Measurements from ENCODE around the gene REXO1.
"Not testable (repeated sequence)": the region's sequence is repeated elsewhere in the genome, so short reads cannot be mapped to it uniquely, and the experiment has no call there.

The REXO1 gene

DNA sequence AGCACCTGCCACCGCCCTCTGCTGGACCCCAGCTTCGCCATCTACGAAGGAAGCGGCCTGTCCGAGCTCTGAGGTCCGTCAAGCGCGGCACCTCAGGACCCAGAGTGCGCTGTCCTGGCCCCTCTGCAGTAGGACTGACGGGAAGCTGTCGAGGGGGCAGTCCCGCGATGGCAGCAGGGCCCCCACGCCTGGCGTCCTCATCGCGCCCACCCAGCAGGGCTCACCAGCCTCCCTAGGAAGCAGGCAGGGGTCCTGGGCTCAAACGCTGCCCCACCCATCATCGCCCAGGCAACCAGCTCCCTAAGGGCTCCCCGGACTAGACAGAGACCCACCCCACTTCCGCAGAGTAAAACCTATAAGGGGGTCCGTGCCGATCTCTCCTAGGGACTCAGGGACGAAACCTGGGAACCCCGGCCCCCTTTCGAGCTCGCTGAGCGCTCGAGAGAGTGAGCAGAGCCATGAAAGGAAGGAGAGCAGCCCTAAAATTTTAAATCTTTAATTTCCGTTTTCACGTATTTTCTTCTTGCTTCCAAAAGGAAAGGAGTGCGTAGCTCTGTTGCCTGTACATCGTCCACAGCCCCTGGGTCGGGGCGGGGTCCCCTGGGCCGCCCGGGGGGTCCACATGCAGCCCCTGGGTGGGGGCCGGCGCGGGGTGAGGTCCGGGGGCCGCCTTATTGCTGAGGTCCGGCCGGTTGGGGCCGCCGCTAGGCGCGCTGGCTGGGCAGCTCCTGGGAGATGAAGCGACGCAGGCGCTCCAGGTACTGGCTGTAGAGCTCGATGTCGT, 28.4 kb upstream of the REXO1 start:
- DNase-seq (ENCODE audit: low read depth): not testable (repeated sequence)

DNA sequence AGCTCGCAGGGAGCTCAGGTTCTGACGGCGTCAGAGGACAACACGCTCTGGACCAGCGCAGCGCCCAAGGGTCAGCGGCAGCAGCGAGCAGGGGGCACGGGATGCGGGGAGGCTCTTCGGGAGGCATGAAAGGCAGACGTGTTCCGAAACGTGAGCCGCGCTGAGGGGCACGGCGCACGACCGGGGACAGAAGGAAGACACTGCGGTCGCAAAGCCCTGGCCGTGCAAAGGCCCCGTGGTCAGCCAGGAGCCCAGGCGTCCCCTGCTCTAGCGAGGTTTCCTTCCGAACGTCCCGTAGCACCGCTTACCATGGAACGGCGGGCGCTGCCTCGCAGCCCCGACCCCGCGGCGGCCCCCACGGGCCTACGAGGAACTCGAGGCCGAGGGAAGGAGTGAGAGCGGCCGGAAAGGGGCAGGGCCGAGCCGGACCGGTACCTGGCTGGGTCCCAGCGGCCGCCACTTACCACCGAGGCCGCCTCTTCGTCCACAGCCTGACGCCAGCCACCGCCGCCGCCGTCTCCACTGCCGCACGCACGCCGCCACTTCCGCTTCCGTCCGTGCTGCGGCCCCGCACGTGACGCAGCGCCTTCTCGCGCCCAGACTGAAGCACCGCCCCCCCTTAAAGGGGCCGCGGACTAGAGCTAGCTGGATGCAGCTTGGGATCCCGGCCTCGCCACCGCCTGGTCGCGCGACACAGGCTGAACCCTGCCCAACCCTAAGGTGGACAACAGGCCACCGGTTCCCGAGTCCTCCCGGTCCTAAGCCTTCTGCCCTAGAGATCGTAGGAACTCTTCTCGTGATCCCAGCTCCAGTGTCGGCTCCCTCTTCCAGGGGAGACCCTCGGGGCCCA, 27.6 kb upstream of the REXO1 start:
- peak; percentile 63 for DNase-seq (ENCODE audit: low read depth)

DNA sequence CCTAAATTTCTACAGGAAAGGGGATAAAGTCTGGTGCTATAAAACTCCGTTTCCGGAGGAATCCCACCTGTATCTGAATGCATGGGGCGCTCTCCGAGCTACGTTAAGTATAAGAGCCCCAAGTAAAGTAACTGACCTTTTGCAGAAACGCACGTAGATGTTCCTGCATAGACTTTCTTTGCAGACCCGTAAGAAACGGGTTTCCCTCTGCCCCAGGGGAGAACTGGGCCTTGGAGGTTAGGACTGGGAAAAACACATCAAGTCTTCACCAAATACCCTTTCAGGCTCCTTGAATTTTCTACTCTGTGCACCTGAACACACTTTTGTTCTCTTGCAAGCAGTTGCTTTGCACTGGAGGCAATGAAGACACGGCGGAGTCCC, 27.0 kb upstream of the REXO1 start:
- not testable (repeated sequence) for DNase-seq (ENCODE audit: low read depth)

DNA sequence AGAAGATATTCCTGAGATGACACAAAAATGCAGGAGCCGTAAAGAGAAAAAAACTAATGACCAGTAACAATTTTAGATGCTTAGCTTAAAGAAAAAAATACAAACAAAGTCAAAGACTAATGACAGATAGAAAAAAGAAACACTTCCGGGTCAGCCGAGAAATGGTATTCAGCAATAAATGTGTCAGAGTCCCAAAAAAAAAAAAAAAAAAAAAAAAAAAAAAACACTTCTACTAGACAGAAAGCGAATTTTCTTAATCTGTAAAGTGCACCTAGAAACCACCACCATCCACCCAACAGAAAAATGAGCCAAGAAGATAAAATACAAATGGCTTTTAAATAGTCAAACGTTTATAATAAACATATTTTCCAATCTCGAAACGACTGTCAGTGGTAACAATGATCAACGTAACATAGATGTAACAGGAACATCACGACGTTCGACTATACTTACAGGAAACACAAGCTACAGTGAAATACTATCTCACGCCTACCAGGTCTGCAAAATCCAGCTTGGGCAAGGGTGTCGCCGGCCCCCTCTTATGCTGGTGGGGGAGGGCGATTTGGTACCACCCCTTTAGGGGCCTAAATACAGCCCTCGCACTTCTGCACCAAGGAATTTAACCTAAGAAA, 26.4 kb upstream of the REXO1 start:
- DNase-seq (ENCODE audit: low read depth): no peak

DNA sequence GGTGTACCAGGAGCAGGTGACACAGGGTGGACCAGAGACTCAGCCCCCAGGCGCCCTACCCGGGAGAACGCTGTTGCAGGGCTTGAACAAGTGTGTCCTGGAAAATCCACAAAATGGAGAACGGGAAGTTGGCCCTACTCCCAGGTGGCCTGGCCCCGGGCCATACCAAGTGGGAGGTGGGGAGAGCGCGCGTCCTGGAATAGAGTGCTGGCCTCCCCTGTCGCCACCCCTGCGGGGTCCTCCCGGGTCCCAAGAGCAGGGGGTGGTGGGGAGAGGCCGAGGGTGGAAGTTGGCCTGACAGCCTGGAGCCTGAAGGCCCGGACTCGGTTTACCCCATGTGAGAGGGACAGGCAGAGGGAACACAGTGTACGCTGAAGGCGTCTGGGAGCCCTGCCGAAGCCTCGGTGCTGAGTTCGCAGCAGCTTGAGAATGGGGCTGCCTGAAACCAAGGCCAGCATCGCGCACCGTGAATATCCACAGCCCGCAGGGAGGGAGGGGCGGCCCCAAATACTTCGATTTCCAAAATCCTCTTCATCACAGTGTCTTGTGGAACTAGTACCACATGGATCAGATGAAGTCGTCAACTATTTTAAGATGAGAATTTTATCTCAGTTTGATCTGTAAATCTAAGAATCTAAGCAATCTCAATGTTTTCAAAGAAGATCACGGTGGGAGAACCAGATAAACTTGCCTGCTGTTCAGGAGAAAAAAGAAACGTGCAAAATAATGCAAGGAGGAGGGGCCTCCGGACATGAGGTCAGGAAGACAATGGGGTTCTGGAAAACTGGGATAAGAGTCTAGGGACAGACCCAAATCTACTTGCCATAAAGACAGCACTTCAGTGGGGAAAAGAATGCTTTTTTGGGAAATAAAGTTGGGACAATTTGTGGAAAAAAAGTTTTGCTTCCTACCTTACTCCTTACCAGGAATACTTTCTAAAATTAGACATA, 25.5 kb upstream of the REXO1 start:
- no peak for DNase-seq (ENCODE audit: low read depth)

DNA sequence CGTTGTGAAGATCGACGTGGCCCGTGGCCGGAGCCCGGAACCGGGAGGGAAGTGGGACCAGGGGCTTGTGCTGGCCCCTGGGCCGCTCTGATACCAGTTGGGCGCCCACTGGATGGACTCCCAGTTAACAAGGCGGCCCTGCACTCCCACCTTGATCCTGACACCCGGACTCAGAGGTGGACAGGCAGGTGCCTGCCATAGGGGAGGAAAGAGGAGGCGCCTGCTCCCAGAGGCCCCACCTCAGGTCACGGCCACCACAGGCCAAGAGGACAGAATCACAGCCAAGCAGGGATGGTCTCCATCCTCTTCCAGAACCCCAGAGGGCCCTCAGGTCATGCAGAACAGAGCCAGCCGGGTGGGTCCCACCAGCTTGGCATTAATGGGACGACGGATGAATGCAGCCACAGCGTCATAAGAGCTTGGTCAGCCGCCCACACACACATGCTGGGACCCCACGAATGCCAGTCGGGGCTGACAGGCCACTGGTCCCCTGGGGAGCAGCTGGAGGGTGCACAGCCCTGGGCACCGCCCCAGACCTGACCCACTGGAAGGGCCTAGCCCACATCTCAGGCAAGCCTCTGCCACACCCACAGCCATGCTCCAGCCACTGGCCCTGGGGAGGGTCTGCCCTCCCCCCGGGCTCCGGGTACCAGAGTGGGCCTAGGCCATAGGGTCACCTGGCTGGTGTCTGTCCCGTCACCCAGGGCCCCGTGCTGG, 24.7 kb upstream of the REXO1 start:
- no peak for DNase-seq (ENCODE audit: low read depth)

DNA sequence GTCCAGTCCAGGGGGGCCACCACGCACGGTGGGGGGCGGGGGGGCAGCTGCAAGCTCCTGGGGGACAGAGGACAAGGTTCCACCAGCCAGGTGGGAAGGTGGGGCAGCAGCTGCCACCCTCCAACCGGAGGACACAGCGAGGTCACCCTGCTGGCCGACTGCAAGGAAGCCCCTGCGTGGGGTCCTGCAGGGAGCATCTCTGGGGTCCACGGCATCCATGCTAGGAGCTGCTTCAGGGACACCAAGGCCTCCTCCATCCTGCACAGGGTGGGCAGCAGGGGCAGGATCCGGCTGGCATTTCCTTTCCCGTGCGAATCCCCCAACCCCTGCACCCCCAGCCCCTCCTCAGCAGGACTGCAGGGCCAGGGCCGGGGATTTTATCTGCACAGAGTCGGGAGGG, 23.3 kb upstream of the REXO1 start:
- DNase-seq (ENCODE audit: low read depth): no peak

DNA sequence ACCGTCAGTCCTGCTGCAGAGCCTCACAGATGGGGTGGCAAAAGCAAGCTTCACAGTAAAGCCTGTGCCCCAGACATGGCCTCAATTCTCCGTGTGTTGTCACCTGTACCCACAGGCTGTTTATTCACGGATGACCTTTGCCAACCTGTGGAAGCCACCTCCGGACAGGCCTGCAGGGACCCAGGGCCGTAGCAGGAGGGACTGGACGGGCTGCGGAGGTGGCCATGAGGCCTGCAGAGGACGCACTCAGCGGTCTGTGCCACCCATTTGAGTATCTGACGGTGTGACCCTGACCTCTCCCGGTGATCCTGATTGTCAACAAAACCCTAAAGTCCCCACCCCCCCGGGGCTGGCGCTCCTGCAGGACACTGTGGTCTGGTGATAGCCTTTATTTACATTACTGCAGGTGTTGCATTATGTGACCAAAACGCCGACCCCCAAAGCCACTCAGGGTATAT, 22.9 kb upstream of the REXO1 start:
- DNase-seq (ENCODE audit: low read depth): no peak

DNA sequence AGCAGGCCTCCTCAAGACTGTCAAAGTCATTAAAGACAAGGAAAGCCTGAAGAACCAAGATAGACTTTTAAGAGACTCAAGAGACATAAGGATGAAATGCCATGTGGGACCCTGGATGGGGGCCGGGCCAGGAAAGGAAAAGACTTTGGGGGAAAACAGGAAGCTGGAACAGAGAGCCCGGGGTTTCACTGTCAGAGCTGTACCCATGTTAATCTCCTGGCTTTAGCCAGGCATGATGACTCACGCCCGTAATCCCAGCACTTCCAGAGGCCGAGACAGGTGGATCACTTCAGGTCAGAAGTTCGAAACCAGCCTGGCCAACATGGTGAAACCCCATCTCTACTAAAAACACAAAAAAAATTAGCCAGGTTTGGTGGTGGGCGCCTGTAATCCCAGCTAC, 20.7 kb upstream of the REXO1 start:
- DNase-seq (ENCODE audit: low read depth): no peak

DNA sequence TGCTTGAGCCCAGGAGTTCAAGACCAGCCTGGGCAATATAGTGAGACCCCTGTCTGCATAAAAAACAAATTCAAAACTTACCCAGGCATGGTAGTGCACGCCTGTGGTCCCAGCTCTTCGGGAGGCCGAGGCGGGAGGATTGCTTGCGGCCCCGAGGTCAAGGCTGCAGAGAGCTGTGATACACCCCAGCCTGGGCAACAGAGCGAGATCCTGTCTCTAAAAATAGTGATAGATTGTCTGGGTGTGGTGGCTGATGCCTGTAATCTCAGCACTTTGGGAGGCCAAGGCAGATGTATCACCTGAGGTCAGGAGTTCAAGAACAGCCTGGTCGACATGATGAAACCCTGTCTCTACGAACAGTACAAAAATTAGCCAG, 19.1 kb upstream of the REXO1 start:
- DNase-seq (ENCODE audit: low read depth): no peak

DNA sequence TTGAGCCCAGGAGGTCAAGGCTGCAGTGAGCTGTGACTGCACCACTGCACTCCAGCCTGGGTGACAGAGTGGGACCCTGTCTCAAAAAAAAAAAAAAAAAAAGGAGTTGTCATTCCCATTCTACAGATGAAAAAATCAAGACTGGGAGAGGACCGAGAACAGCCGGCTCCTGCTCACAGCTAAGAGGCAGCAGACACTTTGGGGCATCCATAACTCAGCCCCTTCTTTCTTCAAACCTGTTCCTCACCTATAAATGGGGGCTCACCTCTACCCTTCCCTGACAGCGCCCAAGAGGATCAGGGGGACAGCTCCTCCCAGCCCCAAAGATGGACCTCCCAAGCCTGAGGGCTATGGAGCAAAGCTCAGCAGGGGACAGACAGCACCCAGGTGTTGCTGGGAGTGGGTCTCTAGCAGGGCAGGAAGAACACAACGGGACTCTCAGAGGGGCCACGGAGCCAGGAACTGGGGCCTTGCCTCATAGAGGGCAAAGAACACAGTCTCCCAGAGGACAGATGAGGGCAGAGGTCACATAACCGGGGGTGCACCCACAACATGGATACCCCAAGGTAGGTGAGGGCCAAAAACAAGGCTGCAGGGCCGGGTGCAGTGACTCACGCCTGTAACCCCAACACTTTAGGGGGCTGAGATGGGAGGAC, 18.5 kb upstream of the REXO1 start:
- no peak for DNase-seq (ENCODE audit: low read depth)

DNA sequence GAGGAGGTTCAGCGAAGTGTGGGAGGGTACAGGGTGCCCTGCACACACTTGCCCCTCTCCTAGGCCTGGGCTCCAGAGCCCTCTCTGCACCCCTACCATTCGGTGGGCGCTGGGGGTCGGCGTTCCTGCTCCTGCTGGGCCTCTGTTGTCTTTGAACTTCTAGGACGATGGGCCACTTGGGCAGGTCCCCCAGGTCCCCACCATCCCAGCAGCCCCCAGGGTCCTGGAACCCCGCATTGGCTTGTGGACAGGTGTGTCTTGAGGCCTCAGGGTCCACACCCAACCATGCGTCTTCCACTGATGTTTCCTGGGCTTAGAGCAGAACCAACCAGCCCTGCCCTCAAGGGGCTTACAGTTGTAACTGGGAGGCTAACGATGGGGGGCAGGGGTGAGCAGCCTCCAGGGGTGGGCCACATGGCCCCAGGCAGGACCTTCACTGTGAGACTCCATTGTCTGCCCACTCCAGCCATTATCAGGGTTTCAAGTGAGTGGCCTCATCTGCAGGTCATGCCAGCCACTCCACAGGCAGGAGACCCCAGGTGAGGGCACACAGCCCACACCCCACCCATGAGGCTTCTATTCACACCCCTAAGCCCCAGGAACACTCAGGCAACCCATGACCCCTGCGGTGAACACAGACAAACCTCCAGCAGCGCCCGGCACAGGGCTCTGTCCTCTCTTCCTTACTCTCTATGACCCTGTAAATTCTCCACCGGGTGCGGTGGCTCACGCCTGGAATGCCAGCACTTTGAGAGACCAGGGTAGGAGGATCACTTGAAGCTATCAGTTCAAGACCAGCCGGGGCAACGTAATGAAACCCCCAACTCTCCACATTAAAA, 17.1 kb upstream of the REXO1 start:
- no peak for DNase-seq (ENCODE audit: low read depth)

DNA sequence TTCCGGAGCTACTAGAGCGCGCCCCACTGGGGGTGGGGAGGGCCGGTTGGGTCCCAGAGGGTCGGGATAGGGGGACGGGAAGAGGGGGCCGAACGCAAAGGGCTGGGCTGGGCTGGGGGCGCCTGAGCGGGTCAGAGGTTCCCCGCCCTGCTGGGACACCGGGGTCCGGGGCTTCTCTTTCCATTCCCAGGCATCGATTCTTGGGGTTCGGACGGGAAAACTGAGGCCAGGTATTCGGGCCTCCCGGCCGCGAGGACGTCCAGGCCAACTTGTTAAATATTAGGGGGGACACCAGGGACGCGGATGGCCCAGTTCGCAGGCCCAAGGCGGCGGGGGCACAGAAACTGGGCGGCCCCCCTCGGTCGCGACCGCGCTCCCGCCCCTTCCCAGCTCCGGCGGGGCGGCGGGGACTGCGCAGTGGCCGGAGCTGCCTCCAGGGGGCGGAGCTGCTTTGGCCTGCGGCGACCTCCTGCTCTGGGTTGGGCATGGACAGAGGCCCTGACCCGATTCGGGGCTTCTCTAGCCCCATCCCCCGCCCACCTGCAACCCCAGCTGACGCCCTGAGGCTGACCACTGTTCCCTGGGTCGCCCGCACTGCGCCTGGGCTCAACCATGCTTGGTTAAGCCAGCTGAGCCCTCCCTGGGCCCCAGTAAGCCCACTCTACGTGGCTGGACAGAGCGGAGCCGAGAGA, 16.3 kb upstream of the REXO1 start:
- DNase-seq (ENCODE audit: low read depth): no peak

DNA sequence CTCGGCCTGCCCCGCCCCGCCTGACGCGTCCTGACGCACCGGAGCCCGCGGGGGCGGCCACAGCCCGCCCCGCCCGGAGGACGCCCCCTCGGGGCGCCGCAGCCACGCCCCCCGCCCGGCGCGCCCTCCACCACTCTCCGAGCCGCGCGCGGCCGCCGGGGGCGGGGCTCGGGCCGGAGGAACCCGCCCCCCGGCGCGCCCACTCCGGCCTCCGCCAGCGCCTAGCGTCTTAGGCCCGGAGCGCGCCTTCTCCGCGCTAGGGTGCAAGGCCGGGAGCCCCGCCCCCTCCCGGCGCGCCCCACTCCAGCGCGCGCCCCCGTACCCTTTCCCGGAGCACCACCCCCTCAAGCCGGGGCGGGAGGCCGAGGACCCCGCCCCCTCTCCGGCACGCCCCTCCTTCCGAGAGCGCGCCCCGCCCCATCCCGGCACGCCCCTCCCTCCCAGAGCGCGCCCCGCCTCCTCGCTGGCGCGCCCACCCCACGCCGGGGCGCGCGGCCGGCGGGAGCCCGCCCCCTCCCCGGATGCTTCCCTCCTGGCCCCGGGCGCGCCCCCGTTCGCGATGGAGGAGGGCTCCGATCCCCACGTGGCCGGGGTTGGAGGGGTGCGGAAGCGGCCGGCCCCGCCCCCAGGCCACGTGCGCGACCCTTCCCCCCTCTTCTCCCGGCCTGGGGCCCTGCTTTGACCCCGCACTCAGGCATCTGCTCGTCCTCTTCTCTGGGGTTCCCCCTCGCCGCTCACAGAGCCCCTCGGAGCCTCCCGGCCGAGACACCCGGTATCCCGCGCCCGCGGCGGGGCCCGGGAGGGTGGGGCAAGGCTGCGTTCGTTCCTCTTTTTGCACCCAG, 15.6 kb upstream of the REXO1 start:
- peak; percentile 88 for DNase-seq (ENCODE audit: low read depth)

DNA sequence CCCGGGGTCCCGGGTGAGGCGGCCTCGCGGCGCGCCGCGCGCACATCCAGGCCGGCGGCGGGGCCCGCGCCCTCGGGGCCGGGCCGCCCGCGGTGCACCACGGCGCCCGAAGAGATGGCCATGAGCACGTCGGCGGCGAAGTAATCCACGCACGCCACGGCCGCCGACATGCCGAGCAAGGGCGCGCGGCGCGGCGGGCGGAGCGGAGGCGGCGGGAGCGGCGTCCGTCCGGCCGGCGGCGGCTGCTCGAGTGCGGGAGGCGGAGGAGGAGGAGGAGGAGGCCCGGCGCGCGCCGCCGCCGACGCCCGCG, 15.0 kb upstream of the REXO1 start, which contains the start of gene KLF16:
KLF16 (minus strand) TSS at position 252 of the 310 bp plus-strand sequence; CDS start at position 170, 82 bp downstream.
- DNase-seq (ENCODE audit: low read depth): no peak

DNA sequence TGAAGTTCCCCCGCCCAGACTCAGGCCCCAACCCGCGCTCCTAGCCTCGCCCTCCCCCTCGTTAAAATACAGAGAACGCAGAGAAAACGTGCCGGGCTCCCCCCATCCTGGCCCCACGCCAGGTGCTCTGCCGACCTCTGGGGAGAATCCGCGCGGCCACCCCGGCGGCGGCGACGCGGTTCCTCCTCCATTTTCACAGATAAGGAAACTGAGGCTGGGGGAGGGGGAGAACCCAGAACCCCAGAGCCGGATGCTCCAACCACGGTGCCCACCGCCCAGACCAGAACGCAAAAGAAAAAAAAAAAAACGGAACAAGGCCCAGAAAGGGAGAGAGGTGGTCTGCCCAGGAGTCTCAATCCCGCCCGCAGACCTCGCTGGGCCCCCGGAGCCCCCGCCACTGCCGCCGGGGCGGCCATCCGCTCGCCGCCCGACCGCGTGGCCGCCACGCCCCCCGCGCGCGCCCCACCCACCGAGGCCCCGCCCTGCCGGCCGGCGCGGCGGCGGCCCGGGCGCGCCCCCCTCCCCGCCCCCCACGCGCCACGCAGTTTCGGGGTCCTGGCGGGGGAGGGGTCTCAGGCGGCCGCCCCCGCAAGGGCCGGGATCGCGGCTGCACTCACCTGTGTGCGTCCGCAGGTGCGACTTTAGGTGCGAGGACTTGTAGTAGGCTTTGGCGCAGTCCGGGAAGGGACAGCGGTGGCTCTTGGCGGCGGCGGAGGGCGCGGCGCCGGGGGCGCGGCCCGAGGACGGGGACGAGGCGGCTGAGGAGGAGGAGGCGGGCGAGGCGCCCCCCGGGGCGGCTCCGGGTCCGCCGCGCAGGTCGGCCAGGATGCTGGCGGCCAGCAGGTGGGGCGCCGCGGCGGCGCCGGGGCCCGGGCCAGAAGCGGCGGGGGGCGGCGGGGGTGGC, 14.4 kb upstream of the REXO1 start:
- DNase-seq (ENCODE audit: low read depth): no peak

DNA sequence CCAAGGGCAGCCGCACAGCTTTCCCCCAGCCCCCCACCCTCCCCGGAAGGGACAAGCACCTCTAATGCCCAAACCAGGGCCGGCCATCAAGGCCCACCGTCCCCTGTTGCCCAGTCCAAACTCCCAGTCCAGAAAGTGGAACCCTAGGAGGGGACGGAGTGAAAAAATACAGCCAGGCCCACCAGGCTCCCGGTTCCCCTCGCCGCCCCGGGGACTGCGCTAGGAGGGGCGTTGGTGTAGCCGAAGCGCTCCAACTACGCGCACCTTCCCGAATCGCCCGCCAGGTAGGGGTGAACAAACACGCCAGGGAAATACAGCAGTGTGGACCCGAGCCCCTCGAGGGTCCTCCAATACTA, 13.8 kb upstream of the REXO1 start:
- no peak for DNase-seq (ENCODE audit: low read depth)

All from GM04504 (cell line).